Tibial nerve (tissue), 3 donors: Measurements from ENCODE around the gene RASGRP3.

ENCODE experiments used
- POLR2A ChIP-seq, 2 donors: fragments of 450-650 bp; IDR thresholded peaks; one replicate each; pipeline ENCODE4 v1.6.1; 2017; ENCODE audit warnings: antibody characterized with exemption in 2 of 2, mild to moderate bottlenecking in 2 of 2, moderate library complexity in 2 of 2
- TF ChIP-seq, protein P1 (sequence below), 5 experiments: fragments of 200-600 bp in 3 of 5; fragments of 450-650 bp in 2 of 5; sonication (generic) in 3 of 5; IDR thresholded peaks; one replicate each; pipeline ENCODE4 v1.5.1; 2016 to 2019; ENCODE audit warnings: antibody characterized with exemption in 5 of 5, mild to moderate bottlenecking in 3 of 5, moderate library complexity in 2 of 5

DNA sequence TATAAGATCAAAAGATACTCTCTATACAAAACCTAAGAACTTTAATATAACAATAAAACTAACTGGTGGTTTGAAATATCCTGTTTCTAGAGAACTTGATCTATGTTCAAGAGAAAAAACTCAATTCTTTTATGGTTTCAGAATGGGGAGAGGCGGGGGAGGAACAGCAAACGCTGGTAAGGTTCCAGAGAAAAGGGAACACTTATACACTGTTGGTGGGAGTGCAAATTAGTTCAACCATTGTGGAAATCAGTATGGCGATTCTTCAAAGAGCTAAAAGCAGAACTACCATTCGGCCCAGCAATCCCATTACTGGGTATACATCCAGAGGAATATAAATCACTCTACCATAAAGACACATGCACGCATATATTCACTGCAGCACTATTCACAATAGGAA, 105.4 kb downstream of the RASGRP3 start:
- TF ChIP-seq, protein P1, sequence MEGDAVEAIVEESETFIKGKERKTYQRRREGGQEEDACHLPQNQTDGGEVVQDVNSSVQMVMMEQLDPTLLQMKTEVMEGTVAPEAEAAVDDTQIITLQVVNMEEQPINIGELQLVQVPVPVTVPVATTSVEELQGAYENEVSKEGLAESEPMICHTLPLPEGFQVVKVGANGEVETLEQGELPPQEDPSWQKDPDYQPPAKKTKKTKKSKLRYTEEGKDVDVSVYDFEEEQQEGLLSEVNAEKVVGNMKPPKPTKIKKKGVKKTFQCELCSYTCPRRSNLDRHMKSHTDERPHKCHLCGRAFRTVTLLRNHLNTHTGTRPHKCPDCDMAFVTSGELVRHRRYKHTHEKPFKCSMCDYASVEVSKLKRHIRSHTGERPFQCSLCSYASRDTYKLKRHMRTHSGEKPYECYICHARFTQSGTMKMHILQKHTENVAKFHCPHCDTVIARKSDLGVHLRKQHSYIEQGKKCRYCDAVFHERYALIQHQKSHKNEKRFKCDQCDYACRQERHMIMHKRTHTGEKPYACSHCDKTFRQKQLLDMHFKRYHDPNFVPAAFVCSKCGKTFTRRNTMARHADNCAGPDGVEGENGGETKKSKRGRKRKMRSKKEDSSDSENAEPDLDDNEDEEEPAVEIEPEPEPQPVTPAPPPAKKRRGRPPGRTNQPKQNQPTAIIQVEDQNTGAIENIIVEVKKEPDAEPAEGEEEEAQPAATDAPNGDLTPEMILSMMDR (IDR thresholded peaks at IDR 0.05) = no peak
- no peak for TF ChIP-seq POLR2A (IDR thresholded peaks at IDR 0.05)
